ENCODE results near the gene PROX1. TPM values are rescaled to one million over a fixed set of nuclear protein-coding genes. Genes with fewer than 3 reads are reported as not detected.

The PROX1 gene
- total and polyA plus RNA-seq, 9 of the 15 experiments (the other 6 are each of a cell fraction or from before 2014, with no cell fraction given), result 0.14 to 0.22 TPM; not detected in 7

DNA sequence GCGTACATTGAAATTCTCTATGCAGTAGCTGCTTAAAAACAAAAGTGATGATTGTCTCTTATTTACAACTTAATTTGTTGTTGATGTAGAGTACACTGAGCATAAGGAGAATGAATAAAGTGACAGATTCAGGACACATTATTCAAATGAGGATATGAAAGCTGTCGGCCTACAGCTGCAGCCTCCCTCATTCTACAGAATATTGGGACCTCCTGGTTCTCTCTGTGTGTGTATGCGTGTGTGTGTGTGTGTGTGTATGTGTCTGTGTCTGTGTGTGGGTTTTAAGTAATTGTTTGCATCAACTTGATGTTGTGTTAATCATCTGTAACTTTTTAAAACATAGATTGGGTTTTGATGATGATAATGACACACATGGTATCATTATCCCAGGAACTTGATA, 17.9 kb downstream of the PROX1 start:
- DNase-seq (ENCODE audit: extremely low read depth in 1 of 4, low spot score in 3 of 4) (no peak), FAIRE-seq (no peak), ATAC-seq (no peak)
- in situ Hi-C loops (cut with MboI), result no loop called here
- 5% methylated on average over 3 of the region's 3 CpGs for whole genome bisulfite sequencing (ENCODE audit: insufficient coverage, low coverage, missing lambda C conversion rate)
- no peak overlapping the region for H2AFZ ChIP-seq (ENCODE audit: low read depth, low read length)
- H3K27ac ChIP-seq (ENCODE audit: extremely low read depth, low read depth, low read length), result no peak overlapping the region
- intact Hi-C loops (cut with micrococcal nuclease), result no loop called here
- peaks cover 0 to 9% of the 10 kb centered on the region in 2 experiments; a peak in 2 of 5 replicates for H3K4me1 ChIP-seq (replicated peaks in 1 of 2; ENCODE audit: control insufficient read depth in 2 of 2, insufficient read depth in 2 of 2, low read length in 2 of 2)
- no peaks in the 10 kb centered on the region for H3K79me2 ChIP-seq (ENCODE audit: control insufficient read depth, insufficient read depth, low read length)
- BruUV-seq (replicated peaks), result no TSS peak
- POLR2A ChIA-PET, result interaction anchor here (1.1 kb wide), 1 partner anchor 16 kb away, joined by 3 read pairs; no protein-coding TSS in a partner anchor
- no peaks in the 10 kb centered on the region for H4K20me1 ChIP-seq (replicated peaks; ENCODE audit: control insufficient read depth, insufficient read depth, low read length)
- H3K27me3 ChIP-seq (ENCODE audit: control insufficient read depth in 2 of 2, insufficient read depth in 2 of 2, low read length in 2 of 2), result peaks cover 5 to 7% of the 10 kb centered on the region in 2 experiments; a peak in 4 of 5 replicates
- no peak overlapping the region for H3K9ac ChIP-seq (ENCODE audit: insufficient read depth in 1 of 2, low read depth in 2 of 2, low read length in 2 of 2)
- no peak overlapping the region for H3K4me3 ChIP-seq
- H3K9me1 ChIP-seq (ENCODE audit: control insufficient read depth, insufficient read depth, low read length), result no peaks in the 10 kb centered on the region
- no peak overlapping the region for H3K4me2 ChIP-seq (ENCODE audit: insufficient read depth, low read length)
- CTCF ChIA-PET (ENCODE audit: low intra/inter-chr PET ratio), result no interaction called here
- H3K36me3 ChIP-seq (ENCODE audit: control insufficient read depth, insufficient read depth, low read length), result no peaks in the 10 kb centered on the region
- no peaks in the 10 kb centered on the region for H3K9me3 ChIP-seq (replicated peaks; ENCODE audit: control insufficient read depth, insufficient read depth, low read depth, low read length)
- TF ChIP-seq, protein P1, sequence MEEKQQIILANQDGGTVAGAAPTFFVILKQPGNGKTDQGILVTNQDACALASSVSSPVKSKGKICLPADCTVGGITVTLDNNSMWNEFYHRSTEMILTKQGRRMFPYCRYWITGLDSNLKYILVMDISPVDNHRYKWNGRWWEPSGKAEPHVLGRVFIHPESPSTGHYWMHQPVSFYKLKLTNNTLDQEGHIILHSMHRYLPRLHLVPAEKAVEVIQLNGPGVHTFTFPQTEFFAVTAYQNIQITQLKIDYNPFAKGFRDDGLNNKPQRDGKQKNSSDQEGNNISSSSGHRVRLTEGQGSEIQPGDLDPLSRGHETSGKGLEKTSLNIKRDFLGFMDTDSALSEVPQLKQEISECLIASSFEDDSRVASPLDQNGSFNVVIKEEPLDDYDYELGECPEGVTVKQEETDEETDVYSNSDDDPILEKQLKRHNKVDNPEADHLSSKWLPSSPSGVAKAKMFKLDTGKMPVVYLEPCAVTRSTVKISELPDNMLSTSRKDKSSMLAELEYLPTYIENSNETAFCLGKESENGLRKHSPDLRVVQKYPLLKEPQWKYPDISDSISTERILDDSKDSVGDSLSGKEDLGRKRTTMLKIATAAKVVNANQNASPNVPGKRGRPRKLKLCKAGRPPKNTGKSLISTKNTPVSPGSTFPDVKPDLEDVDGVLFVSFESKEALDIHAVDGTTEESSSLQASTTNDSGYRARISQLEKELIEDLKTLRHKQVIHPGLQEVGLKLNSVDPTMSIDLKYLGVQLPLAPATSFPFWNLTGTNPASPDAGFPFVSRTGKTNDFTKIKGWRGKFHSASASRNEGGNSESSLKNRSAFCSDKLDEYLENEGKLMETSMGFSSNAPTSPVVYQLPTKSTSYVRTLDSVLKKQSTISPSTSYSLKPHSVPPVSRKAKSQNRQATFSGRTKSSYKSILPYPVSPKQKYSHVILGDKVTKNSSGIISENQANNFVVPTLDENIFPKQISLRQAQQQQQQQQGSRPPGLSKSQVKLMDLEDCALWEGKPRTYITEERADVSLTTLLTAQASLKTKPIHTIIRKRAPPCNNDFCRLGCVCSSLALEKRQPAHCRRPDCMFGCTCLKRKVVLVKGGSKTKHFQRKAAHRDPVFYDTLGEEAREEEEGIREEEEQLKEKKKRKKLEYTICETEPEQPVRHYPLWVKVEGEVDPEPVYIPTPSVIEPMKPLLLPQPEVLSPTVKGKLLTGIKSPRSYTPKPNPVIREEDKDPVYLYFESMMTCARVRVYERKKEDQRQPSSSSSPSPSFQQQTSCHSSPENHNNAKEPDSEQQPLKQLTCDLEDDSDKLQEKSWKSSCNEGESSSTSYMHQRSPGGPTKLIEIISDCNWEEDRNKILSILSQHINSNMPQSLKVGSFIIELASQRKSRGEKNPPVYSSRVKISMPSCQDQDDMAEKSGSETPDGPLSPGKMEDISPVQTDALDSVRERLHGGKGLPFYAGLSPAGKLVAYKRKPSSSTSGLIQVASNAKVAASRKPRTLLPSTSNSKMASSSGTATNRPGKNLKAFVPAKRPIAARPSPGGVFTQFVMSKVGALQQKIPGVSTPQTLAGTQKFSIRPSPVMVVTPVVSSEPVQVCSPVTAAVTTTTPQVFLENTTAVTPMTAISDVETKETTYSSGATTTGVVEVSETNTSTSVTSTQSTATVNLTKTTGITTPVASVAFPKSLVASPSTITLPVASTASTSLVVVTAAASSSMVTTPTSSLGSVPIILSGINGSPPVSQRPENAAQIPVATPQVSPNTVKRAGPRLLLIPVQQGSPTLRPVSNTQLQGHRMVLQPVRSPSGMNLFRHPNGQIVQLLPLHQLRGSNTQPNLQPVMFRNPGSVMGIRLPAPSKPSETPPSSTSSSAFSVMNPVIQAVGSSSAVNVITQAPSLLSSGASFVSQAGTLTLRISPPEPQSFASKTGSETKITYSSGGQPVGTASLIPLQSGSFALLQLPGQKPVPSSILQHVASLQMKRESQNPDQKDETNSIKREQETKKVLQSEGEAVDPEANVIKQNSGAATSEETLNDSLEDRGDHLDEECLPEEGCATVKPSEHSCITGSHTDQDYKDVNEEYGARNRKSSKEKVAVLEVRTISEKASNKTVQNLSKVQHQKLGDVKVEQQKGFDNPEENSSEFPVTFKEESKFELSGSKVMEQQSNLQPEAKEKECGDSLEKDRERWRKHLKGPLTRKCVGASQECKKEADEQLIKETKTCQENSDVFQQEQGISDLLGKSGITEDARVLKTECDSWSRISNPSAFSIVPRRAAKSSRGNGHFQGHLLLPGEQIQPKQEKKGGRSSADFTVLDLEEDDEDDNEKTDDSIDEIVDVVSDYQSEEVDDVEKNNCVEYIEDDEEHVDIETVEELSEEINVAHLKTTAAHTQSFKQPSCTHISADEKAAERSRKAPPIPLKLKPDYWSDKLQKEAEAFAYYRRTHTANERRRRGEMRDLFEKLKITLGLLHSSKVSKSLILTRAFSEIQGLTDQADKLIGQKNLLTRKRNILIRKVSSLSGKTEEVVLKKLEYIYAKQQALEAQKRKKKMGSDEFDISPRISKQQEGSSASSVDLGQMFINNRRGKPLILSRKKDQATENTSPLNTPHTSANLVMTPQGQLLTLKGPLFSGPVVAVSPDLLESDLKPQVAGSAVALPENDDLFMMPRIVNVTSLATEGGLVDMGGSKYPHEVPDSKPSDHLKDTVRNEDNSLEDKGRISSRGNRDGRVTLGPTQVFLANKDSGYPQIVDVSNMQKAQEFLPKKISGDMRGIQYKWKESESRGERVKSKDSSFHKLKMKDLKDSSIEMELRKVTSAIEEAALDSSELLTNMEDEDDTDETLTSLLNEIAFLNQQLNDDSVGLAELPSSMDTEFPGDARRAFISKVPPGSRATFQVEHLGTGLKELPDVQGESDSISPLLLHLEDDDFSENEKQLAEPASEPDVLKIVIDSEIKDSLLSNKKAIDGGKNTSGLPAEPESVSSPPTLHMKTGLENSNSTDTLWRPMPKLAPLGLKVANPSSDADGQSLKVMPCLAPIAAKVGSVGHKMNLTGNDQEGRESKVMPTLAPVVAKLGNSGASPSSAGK (IDR thresholded peaks at IDR 0.05), result no peak

Measured in K562 (cell line).